GM08714 (cell line): ENCODE data around the gene LARGE1.

Experiments
- H3K4me3 ChIP-seq: fragments of 200-500 bp; sonication (Bioruptor generic); 2 replicates; pipeline ENCODE4 v1.5.1; 2014; ENCODE audit warnings: mild to moderate bottlenecking, low read length, inconsistent platforms
- ZNF274 ChIP-seq: IDR thresholded peaks from 2 replicates; pipeline ENCODE4 v1.6.1; 2012; ENCODE audit warnings: mild to moderate bottlenecking, low read depth, low read length

The LARGE1 gene

GRCh38 chr22:33756508-33756949 is 163.7 kb downstream of the LARGE1 start:
- no peak overlapping the region for H3K4me3 ChIP-seq
- no peak for TF ChIP-seq ZNF274

GRCh38 chr22:33748714-33749113 is 171.6 kb downstream of the LARGE1 start:
- H3K4me3 ChIP-seq: no peak overlapping the region
- TF ChIP-seq ZNF274: no peak

- TF ChIP-seq ZNF274: no peak
- no peak overlapping the region for H3K4me3 ChIP-seq
These were observed 172.6 kb downstream of the LARGE1 start for GRCh38 chr22:33747576-33748180.

GRCh38 chr22:33747029-33747428 is 173.2 kb downstream of the LARGE1 start:
- TF ChIP-seq ZNF274: no peak
- no peak overlapping the region for H3K4me3 ChIP-seq

- no peak overlapping the region for H3K4me3 ChIP-seq
- TF ChIP-seq ZNF274: no peak
These were observed 173.8 kb downstream of the LARGE1 start for GRCh38 chr22:33746501-33746928.

- no peak for TF ChIP-seq ZNF274
- H3K4me3 ChIP-seq: no peak overlapping the region
These were observed 174.8 kb downstream of the LARGE1 start for GRCh38 chr22:33745501-33745900.

GRCh38 chr22:33743756-33744155 is 176.5 kb downstream of the LARGE1 start:
- TF ChIP-seq ZNF274: no peak
- H3K4me3 ChIP-seq: no peak overlapping the region

GRCh38 chr22:33741025-33741424 is 179.3 kb downstream of the LARGE1 start:
- no peak for TF ChIP-seq ZNF274
- H3K4me3 ChIP-seq: no peak overlapping the region

GRCh38 chr22:33739516-33739915 is 180.8 kb downstream of the LARGE1 start:
- TF ChIP-seq ZNF274: no peak
- no peak overlapping the region for H3K4me3 ChIP-seq

GRCh38 chr22:33737662-33738061 is 182.6 kb downstream of the LARGE1 start:
- no peak for TF ChIP-seq ZNF274
- H3K4me3 ChIP-seq: no peak overlapping the region

- TF ChIP-seq ZNF274: no peak
- H3K4me3 ChIP-seq: no peak overlapping the region
These were observed 184.3 kb downstream of the LARGE1 start for GRCh38 chr22:33735978-33736377.

GRCh38 chr22:33728847-33729246 is 191.4 kb downstream of the LARGE1 start:
- TF ChIP-seq ZNF274: no peak
- H3K4me3 ChIP-seq: no peak overlapping the region

- no peak for TF ChIP-seq ZNF274
- no peak overlapping the region for H3K4me3 ChIP-seq
These were observed 194.0 kb downstream of the LARGE1 start for GRCh38 chr22:33726294-33726734.

- TF ChIP-seq ZNF274: no peak
- H3K4me3 ChIP-seq: no peak overlapping the region
These were observed 196.4 kb downstream of the LARGE1 start for GRCh38 chr22:33723915-33724314.

- TF ChIP-seq ZNF274: no peak
- no peak overlapping the region for H3K4me3 ChIP-seq
These were observed 197.5 kb downstream of the LARGE1 start for GRCh38 chr22:33722816-33723215.
